ENCODE results near the gene B4GALT5.

B4GALT5 gene

DNA sequence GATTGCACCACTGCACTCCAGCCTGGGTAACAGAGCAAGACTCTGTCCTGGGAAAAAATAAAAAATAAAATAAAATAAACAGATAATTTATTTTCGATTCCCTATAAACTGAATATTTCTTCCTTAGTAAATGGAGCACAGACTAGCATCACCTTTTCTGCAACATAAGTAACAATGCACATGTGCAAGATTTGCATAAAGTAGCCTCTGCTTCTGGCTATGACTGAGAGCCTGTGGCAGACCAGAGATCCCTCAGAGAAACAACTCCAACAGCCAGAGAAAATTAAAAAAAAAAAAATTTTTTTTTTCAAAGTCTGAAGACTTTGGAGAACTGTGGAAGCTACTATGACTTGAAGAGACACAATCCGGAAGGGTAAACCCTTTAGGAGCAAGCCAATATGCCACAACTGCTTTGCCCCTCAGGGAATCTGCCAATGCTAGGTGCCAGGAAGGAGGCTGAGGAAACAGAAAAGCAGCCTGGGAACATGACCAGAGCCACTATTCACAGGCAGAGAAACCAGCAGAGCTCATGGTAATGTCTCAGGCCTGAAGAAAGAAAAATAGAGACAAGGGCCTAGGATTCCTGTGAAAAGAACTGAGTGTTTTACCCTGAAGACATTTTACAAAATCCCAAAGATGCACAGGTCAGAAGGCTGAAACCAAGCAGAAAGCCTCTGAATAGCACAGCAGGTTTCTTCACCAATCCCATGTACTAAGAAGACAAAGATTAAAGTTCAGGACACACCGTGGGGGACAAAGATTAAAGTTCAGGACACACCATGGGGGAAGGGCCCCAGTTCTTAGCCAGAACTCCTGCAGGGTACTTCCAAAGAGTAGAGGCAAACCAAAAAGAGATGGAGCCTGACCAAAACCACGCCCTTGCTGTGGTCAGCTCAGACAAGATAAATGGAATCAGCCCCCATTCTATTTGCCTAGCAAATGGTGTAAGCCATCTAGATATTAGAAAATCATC lies 25.8 kb downstream of the B4GALT5 start:
- DNase-seq (ENCODE audit: extremely low read depth, low read depth), result no peak
- H3K4me3 ChIP-seq (replicated peaks; ENCODE audit: low read depth, low read length), result no peak overlapping the region
- TF ChIP-seq, protein P1, sequence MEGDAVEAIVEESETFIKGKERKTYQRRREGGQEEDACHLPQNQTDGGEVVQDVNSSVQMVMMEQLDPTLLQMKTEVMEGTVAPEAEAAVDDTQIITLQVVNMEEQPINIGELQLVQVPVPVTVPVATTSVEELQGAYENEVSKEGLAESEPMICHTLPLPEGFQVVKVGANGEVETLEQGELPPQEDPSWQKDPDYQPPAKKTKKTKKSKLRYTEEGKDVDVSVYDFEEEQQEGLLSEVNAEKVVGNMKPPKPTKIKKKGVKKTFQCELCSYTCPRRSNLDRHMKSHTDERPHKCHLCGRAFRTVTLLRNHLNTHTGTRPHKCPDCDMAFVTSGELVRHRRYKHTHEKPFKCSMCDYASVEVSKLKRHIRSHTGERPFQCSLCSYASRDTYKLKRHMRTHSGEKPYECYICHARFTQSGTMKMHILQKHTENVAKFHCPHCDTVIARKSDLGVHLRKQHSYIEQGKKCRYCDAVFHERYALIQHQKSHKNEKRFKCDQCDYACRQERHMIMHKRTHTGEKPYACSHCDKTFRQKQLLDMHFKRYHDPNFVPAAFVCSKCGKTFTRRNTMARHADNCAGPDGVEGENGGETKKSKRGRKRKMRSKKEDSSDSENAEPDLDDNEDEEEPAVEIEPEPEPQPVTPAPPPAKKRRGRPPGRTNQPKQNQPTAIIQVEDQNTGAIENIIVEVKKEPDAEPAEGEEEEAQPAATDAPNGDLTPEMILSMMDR (IDR thresholded peaks at IDR 0.05; ENCODE audit: low read depth, low read length, missing control alignments), result no peak

DNA sequence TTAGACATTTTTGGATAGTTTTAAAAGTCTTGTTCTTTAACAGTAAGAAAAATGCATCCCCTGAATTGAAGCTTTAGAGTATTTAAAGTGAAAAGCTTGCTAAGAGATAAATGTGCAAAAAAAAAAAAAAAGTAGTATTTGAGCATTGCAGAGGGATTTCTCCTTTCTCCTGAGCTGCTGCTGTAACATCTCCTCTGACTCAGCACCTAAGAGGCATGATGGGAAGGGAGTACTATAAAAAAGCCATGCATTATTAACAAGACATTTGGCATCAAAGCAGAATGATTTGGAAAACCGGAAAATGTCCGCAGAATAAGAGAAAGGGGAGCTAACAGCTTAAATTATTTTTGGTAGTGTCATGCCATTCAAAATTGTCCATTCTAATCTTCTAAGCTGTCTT lies 27.9 kb downstream of the B4GALT5 start:
- H3K4me3 ChIP-seq (replicated peaks; ENCODE audit: low read depth, low read length), result no peak overlapping the region
- TF ChIP-seq, protein P1 (IDR thresholded peaks at IDR 0.05; ENCODE audit: low read depth, low read length, missing control alignments), result no peak
- no peak for DNase-seq (ENCODE audit: extremely low read depth, low read depth)

- H3K4me3 ChIP-seq (replicated peaks; ENCODE audit: low read depth, low read length), result no peak overlapping the region
Measured at GRCh38 chr20:49685161-49685601, 28.5 kb downstream of the B4GALT5 start.

DNA sequence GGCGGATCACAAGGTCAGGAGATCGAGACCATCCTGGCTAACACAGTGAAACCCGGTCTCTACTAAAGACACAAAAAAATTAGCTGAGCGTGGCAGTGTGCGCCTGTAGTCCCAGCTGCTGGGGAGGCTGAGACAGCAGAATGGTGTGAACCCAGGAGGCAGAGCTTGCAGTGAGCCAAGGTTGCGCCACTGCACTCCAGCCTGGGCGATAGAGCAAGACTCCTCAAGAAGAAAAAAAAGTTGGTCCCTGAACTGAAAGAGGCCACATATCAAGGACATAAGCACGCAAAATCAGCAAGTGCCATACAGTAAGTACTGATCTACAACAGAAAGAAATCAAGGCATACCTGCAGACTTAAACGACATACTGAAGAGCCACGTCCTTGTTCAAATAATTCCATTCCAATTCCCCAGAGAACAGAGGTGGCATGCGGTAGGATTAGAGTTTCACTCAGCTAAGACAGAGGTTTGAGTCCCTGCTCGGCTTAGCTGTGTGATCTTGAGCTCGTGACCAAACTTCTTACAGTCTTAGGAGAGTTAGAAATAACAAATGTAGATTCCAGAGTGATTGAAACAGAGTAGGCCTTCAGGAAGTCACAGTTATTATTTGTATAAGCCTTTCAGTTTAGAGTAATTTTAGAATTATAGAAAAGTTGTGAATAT lies 29.2 kb downstream of the B4GALT5 start:
- DNase-seq (ENCODE audit: extremely low read depth, low read depth), result no peak
- no peak overlapping the region for H3K4me3 ChIP-seq (replicated peaks; ENCODE audit: low read depth, low read length)
- TF ChIP-seq, protein P1 (IDR thresholded peaks at IDR 0.05; ENCODE audit: low read depth, low read length, missing control alignments), result no peak

More at GRCh38 chr20:49685161-49685601, 28.5 kb downstream of the B4GALT5 start:
- TF ChIP-seq, protein P1 (IDR thresholded peaks at IDR 0.05; ENCODE audit: low read depth, low read length, missing control alignments), result no peak
- DNase-seq (ENCODE audit: extremely low read depth, low read depth), result no peak

DNA sequence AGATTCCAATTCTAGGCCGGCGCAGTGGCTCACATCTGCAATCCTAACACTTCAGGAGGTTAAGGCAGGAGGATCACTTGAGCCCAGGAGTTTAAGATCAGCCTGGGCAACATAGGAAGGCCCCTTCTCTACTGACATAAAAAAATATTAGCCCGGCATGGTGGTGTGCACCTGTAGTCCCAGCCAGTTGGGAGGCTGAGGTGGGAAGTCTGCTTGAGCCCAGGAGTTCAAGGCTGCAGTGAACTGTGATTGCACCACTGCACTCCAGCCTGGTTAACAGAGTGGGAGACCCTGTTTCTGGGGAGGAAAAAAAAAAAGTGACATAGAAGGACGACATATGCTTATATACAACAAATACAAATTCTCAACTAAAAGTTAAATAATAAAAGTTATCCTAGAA lies 30.9 kb downstream of the B4GALT5 start:
- no peak overlapping the region for H3K4me3 ChIP-seq (replicated peaks; ENCODE audit: low read depth, low read length)
- no peak for DNase-seq (ENCODE audit: extremely low read depth, low read depth)
- TF ChIP-seq, protein P1 (IDR thresholded peaks at IDR 0.05; ENCODE audit: low read depth, low read length, missing control alignments), result no peak

DNA sequence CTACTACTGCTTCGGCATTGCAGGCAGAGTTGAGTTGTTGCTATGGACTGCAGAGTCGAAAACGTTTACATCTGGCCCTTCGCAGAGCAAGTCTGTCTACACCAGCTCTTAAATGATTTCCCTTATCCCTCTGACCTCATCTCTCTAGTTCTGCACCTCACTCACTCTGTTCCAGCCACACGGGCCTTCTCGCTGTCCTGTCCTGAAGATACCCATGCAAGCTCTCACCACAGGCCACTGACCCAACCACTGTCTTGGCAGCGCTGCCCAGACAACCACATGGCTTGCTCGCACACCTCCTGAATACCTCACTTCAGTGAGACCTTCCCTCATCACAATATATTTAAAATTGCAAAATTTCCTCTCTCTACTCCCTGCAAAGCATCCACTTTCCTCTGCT lies 31.4 kb downstream of the B4GALT5 start:
- TF ChIP-seq, protein P1 (IDR thresholded peaks at IDR 0.05; ENCODE audit: low read depth, low read length, missing control alignments), result no peak
- H3K4me3 ChIP-seq (replicated peaks; ENCODE audit: low read depth, low read length), result no peak overlapping the region
- DNase-seq (ENCODE audit: extremely low read depth, low read depth), result no peak
